Heart left ventricle (tissue), 16 donors: ENCODE measurements around the gene MAML3. TPM values are rescaled to one million over a fixed set of nuclear protein-coding genes. Genes with fewer than 3 reads are reported as not detected.

Experiments used
- ATAC-seq, 4 donors: fragments of 200-7000 bp; cut with Tn5 transposase; one replicate each; pipeline ENCODE4 v1.9.1; 2020 to 2022; ENCODE audit warnings: moderate library complexity in 4 of 4, mild to moderate bottlenecking in 3 of 4, moderate number of reproducible peaks in 1 of 4
- DNase-seq, 5 donors: peaks; one replicate each; pipeline ENCODE4 v3.0.0-alpha.2; 2020
- H3K27ac ChIP-seq, 12 donors: fragments of 200-600 bp; sonication (generic) in 4 of 12; one replicate each; pipeline versions ENCODE4 v1.5.0 to v1.8.0; 2016 to 2022; ENCODE audit warnings: mild to moderate bottlenecking in 2 of 12
- H3K27me3 ChIP-seq, 9 donors: fragments of 200-600 bp; sonication (generic) in 2 of 9; one replicate each; pipeline versions ENCODE4 v1.5.1 to v1.8.0; 2016 to 2022; ENCODE audit warnings: mild to moderate bottlenecking in 3 of 9
- H3K36me3 ChIP-seq, 9 donors: fragments of 200-600 bp; sonication (generic) in 2 of 9; one replicate each; pipeline versions ENCODE4 v1.5.0 to v1.8.0; 2018 to 2022; ENCODE audit warnings: mild to moderate bottlenecking in 2 of 9
- H3K4me1 ChIP-seq, 12 donors: fragments of 200-600 bp; sonication (generic) in 4 of 12; one replicate each; pipeline versions ENCODE4 v1.5.0 to v1.8.0; 2016 to 2022; ENCODE audit warnings: mild to moderate bottlenecking in 3 of 12
- H3K4me3 ChIP-seq, 12 donors: fragments of 200-600 bp; sonication (generic) in 4 of 12; one replicate each; pipeline versions ENCODE4 v1.5.0 to v1.8.0; 2017 to 2022; ENCODE audit warnings: mild to moderate bottlenecking in 9 of 12, moderate library complexity in 4 of 12
- H3K9me3 ChIP-seq, 12 donors: fragments of 200-600 bp; sonication (generic) in 4 of 12; one replicate each; pipeline versions ENCODE4 v1.5.0 to v1.8.0; 2016 to 2022; ENCODE audit warnings: mild to moderate bottlenecking in 1 of 12
- POLR2A ChIP-seq, 2 donors: fragments of 450-650 bp; IDR thresholded peaks; one replicate each; pipeline ENCODE4 v1.6.1; 2017; ENCODE audit warnings: antibody characterized with exemption in 2 of 2, mild to moderate bottlenecking in 2 of 2, moderate library complexity in 2 of 2
- WGBS, 4 donors: extraction: QIAGEN DNeasy Blood & Tissue Kit in 2 of 4; methylation state at CpG; one replicate each; pipeline versions ENCODE4 v1.1.5 to v1.1.7; 2013 to 2018; 5-methylcytosine and 5-hydroxymethylcytosine counted together
- intact Hi-C, 10 donors: fragments of 100-400 bp; cut with DNase I; formaldehyde crosslinking; loops; one replicate each; pipeline versions ENCODE4 v1.11.1 to v1.14.2; 2022
- polyA plus RNA-seq, 2 donors: library from polyadenylated mRNA; stranded (reverse); fragments of 200-250 nt; gene quantifications; one replicate each; pipeline ENCODE4 v1.2.3, GENCODE V29; 2013
- total RNA-seq, 9 donors: library from RNA; depleted of rRNA in 2 of 9; stranded (reverse); fragments of >200 nt in 2 of 9; fragmentation: NEBNext Ultra II Directional in 3 of 9; extraction: Animal tissue kit (Norgen Biotek cat#: 25700) in 3 of 9; gene quantifications; one replicate each; pipeline versions ENCODE4 v1.1.0 to v1.2.4, GENCODE V29; 2016 to 2023
- TF ChIP-seq, protein P1 (sequence below), 12 donors: fragments of 200-600 bp; sonication (generic) in 4 of 12; IDR thresholded peaks; one replicate each; pipeline versions ENCODE4 v1.5.0 to v1.8.0; 2018 to 2022; ENCODE audit warnings: antibody characterized with exemption in 12 of 12, mild to moderate bottlenecking in 5 of 12
- donor health status: ischemic (EF 13 %, LVEDD 7.1; RV severe dilation, severe dysfunction).
- donor health status: healthy with polysubstance abuse.
- donor health status: DM: no; HTN: yes; CAD: no.
- donor health status: DM: no; HTN: no; CAD: no.
- donor health status: ischemic (EF 25% LVEDD 6.9; RV normal size, moderate dysfunction).
- donor health status: ischemic (EF 25% LVEDD 5.7; RV mildly dilated, moderate dysfunction).
- donor health status: healthy.
- donor health status: DM: yes; HTN: yes; CAD: no.
- donor health status: ischemic (EF 35%, LVEDD 5.7; RV mildly dilated, moderate dysfunction).
- donor health status: nonischemic (EF 11% LVEDD 7.7; RV severe dilation, severe dysfunction).
- donor health status: DM: yes; HTN: yes; CAD: no.
- donor health status: PGD.
- donor health status: ischemic (EF 29% LVEDD 5.4; RV normal size, mild dysfunction).
- donor health status: nonischemic (EF 23%, LVEDD 6.1; RV moderate dilation, normal function).

The MAML3 gene
- total and polyA plus RNA-seq, 11 donors: 0.76 to 5.9 (median 2.4) TPM

DNA sequence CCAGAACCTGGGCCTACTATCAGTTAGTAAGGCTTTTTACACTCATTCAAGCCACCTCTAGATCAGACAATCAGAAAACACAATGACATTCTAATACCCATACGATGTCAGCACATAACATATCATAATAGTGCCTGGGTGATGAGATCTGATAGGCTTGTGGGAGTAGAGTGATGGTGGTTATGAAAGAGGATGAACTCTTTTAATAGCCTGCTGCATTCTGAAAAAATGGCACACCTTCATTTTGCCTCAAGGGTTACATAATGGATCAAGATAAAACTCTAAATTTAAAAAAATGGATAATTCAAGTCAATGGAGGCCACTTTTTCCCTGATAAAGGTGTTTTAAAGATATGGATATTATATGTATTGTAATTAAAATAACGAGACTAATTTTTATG, 215.6 kb downstream of the MAML3 start:
- no peak for ATAC-seq
- Histone ChIP-seq H3K36me3 (no peaks in the 10 kb centered on the region), H3K9me3 (no peaks in the 10 kb centered on the region), H3K4me3 (no peak overlapping the region), H3K4me1 (peaks cover 0 to 22% (median 6%) of the 10 kb centered on the region in 12 donors), H3K27me3 (no peaks in the 10 kb centered on the region), H3K27ac (no peak overlapping the region)
- 92 to 96% (median 94%) methylated on average over 2 of the region's 2 CpGs for WGBS, 4 donors
- intact Hi-C loops: no loop called here
- no peak for TF ChIP-seq POLR2A (IDR thresholded peaks at IDR 0.05)
- TF ChIP-seq, protein P1, sequence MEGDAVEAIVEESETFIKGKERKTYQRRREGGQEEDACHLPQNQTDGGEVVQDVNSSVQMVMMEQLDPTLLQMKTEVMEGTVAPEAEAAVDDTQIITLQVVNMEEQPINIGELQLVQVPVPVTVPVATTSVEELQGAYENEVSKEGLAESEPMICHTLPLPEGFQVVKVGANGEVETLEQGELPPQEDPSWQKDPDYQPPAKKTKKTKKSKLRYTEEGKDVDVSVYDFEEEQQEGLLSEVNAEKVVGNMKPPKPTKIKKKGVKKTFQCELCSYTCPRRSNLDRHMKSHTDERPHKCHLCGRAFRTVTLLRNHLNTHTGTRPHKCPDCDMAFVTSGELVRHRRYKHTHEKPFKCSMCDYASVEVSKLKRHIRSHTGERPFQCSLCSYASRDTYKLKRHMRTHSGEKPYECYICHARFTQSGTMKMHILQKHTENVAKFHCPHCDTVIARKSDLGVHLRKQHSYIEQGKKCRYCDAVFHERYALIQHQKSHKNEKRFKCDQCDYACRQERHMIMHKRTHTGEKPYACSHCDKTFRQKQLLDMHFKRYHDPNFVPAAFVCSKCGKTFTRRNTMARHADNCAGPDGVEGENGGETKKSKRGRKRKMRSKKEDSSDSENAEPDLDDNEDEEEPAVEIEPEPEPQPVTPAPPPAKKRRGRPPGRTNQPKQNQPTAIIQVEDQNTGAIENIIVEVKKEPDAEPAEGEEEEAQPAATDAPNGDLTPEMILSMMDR (IDR thresholded peaks at IDR 0.05): no peak
- DNase-seq: no peak

DNA sequence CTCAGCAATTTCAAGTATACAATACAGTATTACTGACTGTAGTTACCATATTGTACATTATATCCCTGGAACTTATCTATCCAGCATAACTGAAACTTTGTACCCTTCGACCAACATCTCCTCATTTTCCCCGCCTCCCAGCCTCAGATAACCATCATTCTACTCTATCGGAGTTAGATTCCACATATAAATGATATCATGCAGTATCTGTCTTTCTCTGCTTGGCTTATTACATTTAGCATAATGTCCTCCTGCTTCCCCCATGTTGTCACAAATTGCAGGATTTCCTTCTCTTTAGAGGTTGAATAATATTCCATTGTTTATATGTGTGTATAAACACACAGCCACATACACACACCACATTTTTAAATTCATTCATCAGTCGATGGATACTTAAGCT, 218.1 kb downstream of the MAML3 start:
- TF ChIP-seq, protein P1 (IDR thresholded peaks at IDR 0.05): no peak
- no peak for TF ChIP-seq POLR2A (IDR thresholded peaks at IDR 0.05)
- DNase-seq: no peak
- intact Hi-C loops: no loop called here

DNA sequence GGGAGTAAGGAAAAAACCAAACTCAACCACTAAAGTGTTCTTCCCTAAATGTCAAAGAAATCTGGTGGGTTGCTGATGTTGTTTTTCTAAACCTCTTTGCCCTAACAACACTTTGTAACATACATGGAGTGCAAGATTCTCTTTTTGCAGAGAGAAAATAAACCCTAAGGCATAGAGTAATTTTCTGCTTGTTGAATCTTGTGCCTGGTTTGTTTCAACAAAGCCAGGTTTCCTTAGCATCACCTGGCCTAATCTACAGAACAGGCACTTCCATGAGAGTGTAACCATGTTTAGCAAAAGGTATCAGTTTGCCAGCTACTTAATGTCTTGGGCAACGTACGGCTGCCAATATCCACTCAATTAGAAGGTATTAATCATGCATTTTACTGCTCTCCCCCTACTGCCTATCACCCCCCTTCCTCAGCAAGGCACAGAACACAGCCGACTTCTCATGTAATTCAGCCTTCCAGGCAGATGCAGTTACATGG, 219.2 kb downstream of the MAML3 start:
- Histone ChIP-seq H3K4me3 (no peak overlapping the region), H3K27ac (peak overlapping the region in 2 of 12 donors; percentile 21 to 30), H3K9me3 (no peaks in the 10 kb centered on the region), H3K27me3 (no peaks in the 10 kb centered on the region), H3K36me3 (no peaks in the 10 kb centered on the region), H3K4me1 (peaks cover 0 to 17% (median 6%) of the 10 kb centered on the region in 12 donors)
- TF ChIP-seq POLR2A (IDR thresholded peaks at IDR 0.05): no peak
- TF ChIP-seq, protein P1 (IDR thresholded peaks at IDR 0.05): no peak
- ATAC-seq: no peak
- intact Hi-C loops: no loop called here
- WGBS, 4 donors: 68 to 77% (median 72%) methylated on average over 3 of the region's 3 CpGs
- DNase-seq: no peak

More for the DNA sequence above, 218.1 kb downstream of the MAML3 start:
- Histone ChIP-seq H3K9me3 (no peaks in the 10 kb centered on the region), H3K4me3 (no peak overlapping the region), H3K27ac (no peak overlapping the region), H3K27me3 (no peaks in the 10 kb centered on the region), H3K36me3 (no peaks in the 10 kb centered on the region), H3K4me1 (peaks cover 0 to 17% (median 6%) of the 10 kb centered on the region in 12 donors)
- 70 to 82% (median 73%) methylated on average over 4 of the region's 4 CpGs for WGBS, 4 donors
- ATAC-seq: no peak

DNA sequence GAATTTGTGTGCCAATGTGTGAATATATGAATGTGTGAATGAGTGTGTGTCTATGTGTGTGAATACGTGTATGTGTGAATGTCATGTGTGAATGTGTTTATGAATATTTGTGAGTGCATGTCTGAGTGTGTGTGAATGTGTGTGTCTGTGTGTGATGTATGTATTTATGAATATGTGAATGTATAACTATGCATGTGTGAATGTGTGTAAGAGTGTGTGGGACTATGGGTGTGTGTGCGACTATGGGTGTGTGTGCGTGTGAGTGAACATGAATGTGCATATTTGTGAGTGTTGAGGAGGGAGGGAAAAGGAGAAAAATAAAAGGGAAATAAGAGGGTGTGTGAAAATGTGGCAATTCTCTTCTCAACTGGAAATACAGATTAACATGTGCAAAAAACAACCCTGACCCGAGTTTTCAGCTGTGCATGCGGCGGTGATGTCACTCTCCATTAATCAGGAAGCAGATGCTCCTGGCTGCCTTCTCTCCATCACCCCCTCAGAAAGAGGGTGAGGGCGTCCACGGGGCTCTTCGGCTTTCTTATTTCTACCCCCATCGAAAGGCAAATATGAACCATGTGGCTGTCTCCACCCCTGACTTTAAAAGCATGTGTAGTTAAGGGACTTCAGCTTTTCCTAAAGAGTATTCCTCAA, 219.8 kb downstream of the MAML3 start:
- H3K4me3 ChIP-seq: no peak overlapping the region
- H3K27me3 ChIP-seq: no peaks in the 10 kb centered on the region
- WGBS, 4 donors: 53 to 61% (median 59%) methylated on average over 10 of the region's 10 CpGs
- ATAC-seq (peak in 2 of 4 donors; percentile 58), DNase-seq (no peak)
- H3K36me3 ChIP-seq: no peaks in the 10 kb centered on the region
- H3K9me3 ChIP-seq: no peaks in the 10 kb centered on the region
- TF ChIP-seq POLR2A (IDR thresholded peaks at IDR 0.05): no peak
- TF ChIP-seq, protein P1 (IDR thresholded peaks at IDR 0.05): no peak
- peaks cover 0 to 17% (median 6%) of the 10 kb centered on the region in 12 donors for H3K4me1 ChIP-seq
- intact Hi-C loops: no loop called here
- peak overlapping the region in 2 of 12 donors; percentile 21 to 30 for H3K27ac ChIP-seq
